ENCODE measurements around the gene PHYH. TPM values are rescaled to one million over a fixed set of nuclear protein-coding genes. Genes with fewer than 3 reads are reported as not detected.
"Not testable (repeated sequence)": the region's sequence is repeated elsewhere in the genome, so short reads cannot be mapped to it uniquely, and the experiment has no call there.

Gene PHYH
- total and polyA plus RNA-seq, 2 donors from 2014 or later, result 45.8 to 166 TPM

DNA sequence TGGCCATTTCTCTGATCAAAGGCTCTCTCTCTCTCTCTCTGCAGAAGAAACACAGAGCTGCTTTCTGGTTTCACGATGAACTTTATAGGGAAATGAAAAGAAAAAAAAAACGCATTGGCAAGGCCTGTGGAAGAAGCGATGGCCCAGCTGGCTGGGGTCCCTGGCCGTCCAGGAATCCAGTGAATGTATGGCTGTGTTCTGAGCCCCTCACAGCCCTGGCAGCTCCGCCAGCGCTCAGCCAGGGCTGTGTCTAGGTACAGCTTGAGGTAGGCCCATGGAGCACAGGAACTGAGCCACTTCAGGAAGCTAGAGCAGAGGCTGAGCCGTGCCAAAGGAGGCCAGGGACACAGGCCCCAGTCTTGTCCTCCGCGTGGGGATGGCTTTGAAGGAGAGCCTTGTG is 52.6 kb downstream of the PHYH start:
- DNase-seq, result no peak
- Histone ChIP-seq H3K4me3 (ENCODE audit: low read length in 3 of 3) (no peak overlapping the region), H3K9me3 (ENCODE audit: control insufficient read depth in 2 of 3, insufficient read depth in 1 of 3, low read length in 3 of 3) (no peaks in the 10 kb centered on the region), H3K4me1 (ENCODE audit: control insufficient read depth in 2 of 3, insufficient read depth in 2 of 3, low read depth in 1 of 3, low read length in 3 of 3) (no peaks in the 10 kb centered on the region), H3K27me3 (ENCODE audit: control insufficient read depth, insufficient read depth, low read length) (no peaks in the 10 kb centered on the region), H3K9ac (ENCODE audit: low read length in 3 of 3) (no peak overlapping the region), H3K36me3 (ENCODE audit: control insufficient read depth in 2 of 3, insufficient read depth in 3 of 3, low read length in 3 of 3) (no peaks in the 10 kb centered on the region), H3K27ac (ENCODE audit: low read depth in 2 of 2, low read length in 2 of 2) (no peak overlapping the region)
- FAIRE-seq, result no peak
- intact Hi-C loops (cut with DNase I), result no loop called here
- TF ChIP-seq, protein P1, sequence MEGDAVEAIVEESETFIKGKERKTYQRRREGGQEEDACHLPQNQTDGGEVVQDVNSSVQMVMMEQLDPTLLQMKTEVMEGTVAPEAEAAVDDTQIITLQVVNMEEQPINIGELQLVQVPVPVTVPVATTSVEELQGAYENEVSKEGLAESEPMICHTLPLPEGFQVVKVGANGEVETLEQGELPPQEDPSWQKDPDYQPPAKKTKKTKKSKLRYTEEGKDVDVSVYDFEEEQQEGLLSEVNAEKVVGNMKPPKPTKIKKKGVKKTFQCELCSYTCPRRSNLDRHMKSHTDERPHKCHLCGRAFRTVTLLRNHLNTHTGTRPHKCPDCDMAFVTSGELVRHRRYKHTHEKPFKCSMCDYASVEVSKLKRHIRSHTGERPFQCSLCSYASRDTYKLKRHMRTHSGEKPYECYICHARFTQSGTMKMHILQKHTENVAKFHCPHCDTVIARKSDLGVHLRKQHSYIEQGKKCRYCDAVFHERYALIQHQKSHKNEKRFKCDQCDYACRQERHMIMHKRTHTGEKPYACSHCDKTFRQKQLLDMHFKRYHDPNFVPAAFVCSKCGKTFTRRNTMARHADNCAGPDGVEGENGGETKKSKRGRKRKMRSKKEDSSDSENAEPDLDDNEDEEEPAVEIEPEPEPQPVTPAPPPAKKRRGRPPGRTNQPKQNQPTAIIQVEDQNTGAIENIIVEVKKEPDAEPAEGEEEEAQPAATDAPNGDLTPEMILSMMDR (IDR thresholded peaks at IDR 0.05; ENCODE audit: borderline replicate concordance, extremely low read depth, insufficient read depth), result no peak

- H3K27ac ChIP-seq (ENCODE audit: low read depth in 2 of 2, low read length in 2 of 2); H3K4me1 ChIP-seq (ENCODE audit: control insufficient read depth in 2 of 3, insufficient read depth in 2 of 3, low read depth in 1 of 3, low read length in 3 of 3); H3K9me3 ChIP-seq (ENCODE audit: control insufficient read depth in 2 of 3, insufficient read depth in 1 of 3, low read length in 3 of 3); FAIRE-seq; DNase-seq; H3K27me3 ChIP-seq (ENCODE audit: control insufficient read depth, insufficient read depth, low read length); H3K4me3 ChIP-seq (ENCODE audit: low read length in 3 of 3); intact Hi-C loops (cut with DNase I); H3K36me3 ChIP-seq (ENCODE audit: control insufficient read depth in 2 of 3, insufficient read depth in 3 of 3, low read length in 3 of 3); H3K9ac ChIP-seq (ENCODE audit: low read length in 3 of 3): not testable (repeated sequence)
Observed at GRCh38 chr10:13242260-13242659, 57.6 kb downstream of the PHYH start.

GRCh38 chr10:13241613-13242012 is 58.3 kb downstream of the PHYH start:
- no peak overlapping the region for H3K9ac ChIP-seq (ENCODE audit: low read length in 3 of 3)
- FAIRE-seq (no peak), DNase-seq (no peak)
- no peaks in the 10 kb centered on the region for H3K4me1 ChIP-seq (ENCODE audit: control insufficient read depth in 2 of 3, insufficient read depth in 2 of 3, low read depth in 1 of 3, low read length in 3 of 3)
- H3K9me3 ChIP-seq (ENCODE audit: control insufficient read depth in 2 of 3, insufficient read depth in 1 of 3, low read length in 3 of 3), result no peaks in the 10 kb centered on the region
- H3K27me3 ChIP-seq (ENCODE audit: control insufficient read depth, insufficient read depth, low read length), result no peaks in the 10 kb centered on the region
- intact Hi-C loops (cut with DNase I), result no loop called here
- H3K36me3 ChIP-seq (ENCODE audit: control insufficient read depth in 2 of 3, insufficient read depth in 3 of 3, low read length in 3 of 3), result no peaks in the 10 kb centered on the region
- H3K27ac ChIP-seq (ENCODE audit: low read depth in 2 of 2, low read length in 2 of 2), result no peak overlapping the region
- TF ChIP-seq, protein P1 (IDR thresholded peaks at IDR 0.05; ENCODE audit: borderline replicate concordance, extremely low read depth, insufficient read depth), result no peak
- H3K4me3 ChIP-seq (ENCODE audit: low read length in 3 of 3), result no peak overlapping the region

GRCh38 chr10:13239923-13240322 is 59.9 kb downstream of the PHYH start:
- Histone ChIP-seq H3K9ac (ENCODE audit: low read length in 3 of 3) (no peak overlapping the region), H3K4me1 (ENCODE audit: control insufficient read depth in 2 of 3, insufficient read depth in 2 of 3, low read depth in 1 of 3, low read length in 3 of 3) (no peaks in the 10 kb centered on the region), H3K9me3 (ENCODE audit: control insufficient read depth in 2 of 3, insufficient read depth in 1 of 3, low read length in 3 of 3) (no peaks in the 10 kb centered on the region), H3K27ac (ENCODE audit: low read depth in 2 of 2, low read length in 2 of 2) (no peak overlapping the region), H3K27me3 (ENCODE audit: control insufficient read depth, insufficient read depth, low read length) (no peaks in the 10 kb centered on the region), H3K4me3 (ENCODE audit: low read length in 3 of 3) (no peak overlapping the region), H3K36me3 (ENCODE audit: control insufficient read depth in 2 of 3, insufficient read depth in 3 of 3, low read length in 3 of 3) (no peaks in the 10 kb centered on the region)
- FAIRE-seq (no peak), DNase-seq (no peak)
- intact Hi-C loops (cut with DNase I), result no loop called here
- TF ChIP-seq, protein P1 (IDR thresholded peaks at IDR 0.05; ENCODE audit: borderline replicate concordance, extremely low read depth, insufficient read depth), result no peak
